HCT116 (cell line): ENCODE measurements around the gene RNF141. TPM values are rescaled to one million over a fixed set of nuclear protein-coding genes. Genes with fewer than 3 reads are reported as not detected.

Source experiments
- ATAC-seq: fragments of 200-7000 bp; cut with Tn5 transposase; 2 replicates; pipeline ENCODE4 v1.9.1; 2020; ENCODE audit warnings: mild to moderate bottlenecking, moderate library complexity
- BruUV-seq: library from RNA; stranded (reverse); fragments of 400-500 nt; replicated peaks from 2 replicates; lab custom pipeline; 2021; lab: Mats Ljungman, UMichigan
- CTCF ChIA-PET: fragments of 300-600 bp; sonication (Branson Sonifier 250); formaldehyde crosslinking; loops from one replicate; lab custom pipeline; 2021; ENCODE audit warnings: antibody characterized with exemption; lab: Charles Lee
- POLR2A ChIA-PET: fragments of 300-600, 350-600 bp; sonication (Branson Sonifier 250); formaldehyde crosslinking; loops from one replicate; lab custom pipeline; 2021; ENCODE audit warnings: antibody characterized with exemption; lab: Charles Lee
- RAD21 ChIA-PET, 2 experiments: fragments of 300-600 bp; sonication (Branson Sonifier 250); formaldehyde crosslinking; loops; one replicate each; lab custom pipeline; 2023; ENCODE audit warnings: low total read pairs in 2 of 2; ENCODE audit not compliant: uncharacterized antibody in 2 of 2, unreplicated experiment in 2 of 2, low non-redundant PET in 1 of 2; lab: Charles Lee
- DNase-seq: peaks from one replicate; pipeline ENCODE4 v3.0.0-alpha.2; 2010; ENCODE audit warnings: low read depth, low spot score
- H2AFZ ChIP-seq: fragments of 200-600 bp; shearing (Covaris generic), sonication (generic); 2 replicates; pipeline ENCODE4 v1.6.1; 2017; ENCODE audit warnings: low read depth, mixed run types, mixed read lengths, antibody characterized with exemption, low read length; ENCODE audit not compliant: poor library complexity, severe bottlenecking
- H3K27ac ChIP-seq: 2 replicates; pipeline ENCODE4 v1.5.1; 2012; ENCODE audit warnings: low read depth, low read length
- H3K27me3 ChIP-seq: fragments of 200-600 bp; sonication (generic); 2 replicates; pipeline ENCODE4 v1.6.1; 2016; ENCODE audit warnings: mixed run types, low read length, mixed read lengths; ENCODE audit not compliant: insufficient read depth
- H3K36me3 ChIP-seq, 2 experiments: fragments of 200-500 bp in 1 of 2; fragments of 200-600 bp in 1 of 2; sonication (Bioruptor generic) in 1 of 2; sonication (generic) in 1 of 2; 2 replicates each; pipeline versions ENCODE4 v1.5.1 to v1.6.1; 2014 to 2016; ENCODE audit warnings: low read length in 2 of 2, inconsistent platforms in 1 of 2, mixed read lengths in 1 of 2, mixed run types in 1 of 2; ENCODE audit not compliant: insufficient read depth in 2 of 2, control insufficient read depth in 1 of 2
- H3K4me1 ChIP-seq, 2 experiments: fragments of 200-600 bp in 1 of 2; sonication (generic) in 1 of 2; 2 replicates each; pipeline versions ENCODE4 v1.5.1 to v1.6.1; 2012 to 2017; ENCODE audit warnings: low read length in 2 of 2, inconsistent platforms in 1 of 2, mild to moderate bottlenecking in 1 of 2, mixed read lengths in 1 of 2, mixed run types in 1 of 2, moderate library complexity in 1 of 2; ENCODE audit not compliant: insufficient read depth in 2 of 2, control insufficient read depth in 1 of 2
- H3K4me2 ChIP-seq: fragments of 200-600 bp; sonication (generic); 2 replicates; pipeline ENCODE4 v1.6.1; 2017; ENCODE audit warnings: mixed run types, low read length, mixed read lengths
- H3K4me3 ChIP-seq, 2 experiments: fragments of 200-600 bp in 1 of 2; sonication (generic) in 1 of 2; replicated peaks in 1 of 2; 2 replicates each; pipeline ENCODE4 v1.5.1; 2011 to 2016; ENCODE audit warnings: low read length in 2 of 2, control low read depth in 1 of 2, low read depth in 1 of 2, mild to moderate bottlenecking in 1 of 2, mixed read lengths in 1 of 2, mixed run types in 1 of 2
- H3K79me2 ChIP-seq: fragments of 200-600 bp; sonication (generic); 2 replicates; pipeline ENCODE4 v1.6.1; 2017; ENCODE audit warnings: mild to moderate bottlenecking, mixed run types, low read length, moderate library complexity, mixed read lengths; ENCODE audit not compliant: insufficient read depth
- H3K9ac ChIP-seq: fragments of 200-600 bp; sonication (generic); 2 replicates; pipeline ENCODE4 v1.6.1; 2016; ENCODE audit warnings: low read length, mixed read lengths
- H3K9me2 ChIP-seq: fragments of 200-600 bp; sonication (generic), shearing (Covaris generic); 2 replicates; pipeline ENCODE4 v1.6.1; 2017; ENCODE audit warnings: mixed run types, mild to moderate bottlenecking, moderate library complexity; ENCODE audit not compliant: insufficient read depth
- H3K9me3 ChIP-seq, 2 experiments: fragments of 200-500 bp in 1 of 2; fragments of 200-600 bp in 1 of 2; sonication (Bioruptor generic) in 1 of 2; sonication (generic) in 1 of 2; 2 replicates each; pipeline ENCODE4 v1.6.1; 2014 to 2017; ENCODE audit warnings: low read length in 2 of 2, mixed read lengths in 2 of 2, inconsistent platforms in 1 of 2, low read depth in 1 of 2, mild to moderate bottlenecking in 1 of 2, mixed run types in 1 of 2, moderate library complexity in 1 of 2; ENCODE audit not compliant: control insufficient read depth in 1 of 2, insufficient read depth in 1 of 2
- H4K20me1 ChIP-seq: fragments of 200-600 bp; sonication (generic), shearing (Covaris generic); 2 replicates; pipeline ENCODE4 v1.6.1; 2017; ENCODE audit warnings: mixed run types, mild to moderate bottlenecking, moderate library complexity; ENCODE audit not compliant: insufficient read depth
- FOSL1 ChIP-seq: IDR thresholded peaks from 2 replicates; pipeline ENCODE4 v1.6.1; 2012; ENCODE audit warnings: low read depth
- JUND ChIP-seq: IDR thresholded peaks from 2 replicates; pipeline ENCODE4 v1.6.1; 2012
- POLR2A ChIP-seq: IDR thresholded peaks from 2 replicates; pipeline ENCODE4 v1.7.0; 2011; ENCODE audit warnings: borderline replicate concordance; ENCODE audit not compliant: insufficient read depth, insufficient read length; ENCODE audit errors: extremely low read depth
- SIN3A ChIP-seq: IDR thresholded peaks from 2 replicates; pipeline ENCODE4 v1.6.1; 2012; ENCODE audit warnings: low read depth
- YY1 ChIP-seq: IDR thresholded peaks from 2 replicates; pipeline ENCODE4 v1.6.1; 2011; ENCODE audit warnings: low read length, low read depth, moderate library complexity, mild to moderate bottlenecking; ENCODE audit not compliant: insufficient replicate concordance; ENCODE audit errors: extremely low read depth
- ZFX ChIP-seq: fragments of 450-650 bp; IDR thresholded peaks from 2 replicates; pipeline ENCODE4 v1.6.1; 2017
- intact Hi-C: fragments of 100-400 bp; cut with micrococcal nuclease; formaldehyde crosslinking; loops from 2 replicates; pipeline ENCODE4 v1.10.0; 2022
- total RNA-seq: library from RNA; stranded (reverse); gene quantifications from one replicate; pipeline ENCODE4 v1.2.1, GENCODE V29; 2021; ENCODE audit not compliant: unreplicated experiment
- TF ChIP-seq, protein P1 (sequence below): IDR thresholded peaks from 2 replicates; pipeline ENCODE4 v1.6.1; 2012; ENCODE audit warnings: low read depth
- TF ChIP-seq, protein P2 (sequence below): IDR thresholded peaks from 2 replicates; pipeline ENCODE4 v1.6.1; 2012

The RNF141 gene
- total RNA-seq, 1 experiment from 2014 or later = 133 TPM

DNA sequence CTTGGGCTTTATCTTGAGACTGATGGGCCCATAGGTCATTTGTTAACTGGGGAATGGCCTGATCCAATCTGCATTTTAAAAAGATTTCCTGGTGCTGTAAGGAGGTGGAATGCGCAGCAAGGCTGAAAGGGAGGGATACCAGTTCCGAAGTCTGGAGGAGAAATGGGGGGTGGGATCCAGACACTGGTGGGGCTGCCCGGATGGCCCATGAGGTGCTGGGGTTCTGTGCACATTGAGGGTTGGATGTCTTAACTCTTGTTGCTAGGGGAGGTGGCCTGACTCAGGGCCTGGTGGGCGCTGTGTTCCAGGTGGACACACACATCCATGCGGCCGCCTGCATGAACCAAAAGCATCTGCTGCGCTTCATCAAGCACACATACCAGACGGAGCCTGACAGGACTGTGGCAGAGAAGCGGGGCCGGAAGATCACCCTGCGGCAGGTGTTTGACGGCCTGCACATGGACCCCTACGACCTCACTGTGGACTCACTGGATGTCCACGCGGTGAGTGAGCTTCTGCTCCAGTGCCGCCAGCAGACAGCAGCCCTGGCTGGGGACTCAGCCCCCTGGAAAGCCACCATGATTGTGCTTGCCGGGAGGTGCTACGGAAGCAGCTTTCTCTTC is 47.8 kb downstream of the RNF141 start:
- Histone ChIP-seq H3K9me3 (no peaks in the 10 kb centered on the region), H2AFZ (no peak overlapping the region), H3K79me2 (peaks cover 32% of the 10 kb centered on the region), H4K20me1 (no peaks in the 10 kb centered on the region), H3K27me3 (no peaks in the 10 kb centered on the region), H3K4me3 (no peak overlapping the region), H3K36me3 (peaks cover 3 to 46% of the 10 kb centered on the region in 2 experiments), H3K4me1 (peaks cover 36 to 41% of the 10 kb centered on the region in 2 experiments), H3K4me2 (no peak overlapping the region), H3K27ac (no peak overlapping the region), H3K9ac (no peak overlapping the region), H3K9me2 (no peaks in the 10 kb centered on the region)
- POLR2A ChIA-PET = no interaction called here
- TF ChIP-seq JUND (no peak), ZFX (no peak), POLR2A (no peak), FOSL1 (no peak), SIN3A (no peak), YY1 (no peak)
- TF ChIP-seq, protein P1, sequence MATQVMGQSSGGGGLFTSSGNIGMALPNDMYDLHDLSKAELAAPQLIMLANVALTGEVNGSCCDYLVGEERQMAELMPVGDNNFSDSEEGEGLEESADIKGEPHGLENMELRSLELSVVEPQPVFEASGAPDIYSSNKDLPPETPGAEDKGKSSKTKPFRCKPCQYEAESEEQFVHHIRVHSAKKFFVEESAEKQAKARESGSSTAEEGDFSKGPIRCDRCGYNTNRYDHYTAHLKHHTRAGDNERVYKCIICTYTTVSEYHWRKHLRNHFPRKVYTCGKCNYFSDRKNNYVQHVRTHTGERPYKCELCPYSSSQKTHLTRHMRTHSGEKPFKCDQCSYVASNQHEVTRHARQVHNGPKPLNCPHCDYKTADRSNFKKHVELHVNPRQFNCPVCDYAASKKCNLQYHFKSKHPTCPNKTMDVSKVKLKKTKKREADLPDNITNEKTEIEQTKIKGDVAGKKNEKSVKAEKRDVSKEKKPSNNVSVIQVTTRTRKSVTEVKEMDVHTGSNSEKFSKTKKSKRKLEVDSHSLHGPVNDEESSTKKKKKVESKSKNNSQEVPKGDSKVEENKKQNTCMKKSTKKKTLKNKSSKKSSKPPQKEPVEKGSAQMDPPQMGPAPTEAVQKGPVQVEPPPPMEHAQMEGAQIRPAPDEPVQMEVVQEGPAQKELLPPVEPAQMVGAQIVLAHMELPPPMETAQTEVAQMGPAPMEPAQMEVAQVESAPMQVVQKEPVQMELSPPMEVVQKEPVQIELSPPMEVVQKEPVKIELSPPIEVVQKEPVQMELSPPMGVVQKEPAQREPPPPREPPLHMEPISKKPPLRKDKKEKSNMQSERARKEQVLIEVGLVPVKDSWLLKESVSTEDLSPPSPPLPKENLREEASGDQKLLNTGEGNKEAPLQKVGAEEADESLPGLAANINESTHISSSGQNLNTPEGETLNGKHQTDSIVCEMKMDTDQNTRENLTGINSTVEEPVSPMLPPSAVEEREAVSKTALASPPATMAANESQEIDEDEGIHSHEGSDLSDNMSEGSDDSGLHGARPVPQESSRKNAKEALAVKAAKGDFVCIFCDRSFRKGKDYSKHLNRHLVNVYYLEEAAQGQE = no peak
- TF ChIP-seq, protein P2, sequence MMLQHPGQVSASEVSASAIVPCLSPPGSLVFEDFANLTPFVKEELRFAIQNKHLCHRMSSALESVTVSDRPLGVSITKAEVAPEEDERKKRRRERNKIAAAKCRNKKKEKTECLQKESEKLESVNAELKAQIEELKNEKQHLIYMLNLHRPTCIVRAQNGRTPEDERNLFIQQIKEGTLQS = no peak
- ATAC-seq (no peak), DNase-seq (no peak)
- CTCF ChIA-PET = no interaction called here
- RAD21 ChIA-PET = no interaction called here
- BruUV-seq = no TSS peak
- intact Hi-C loops = no loop called here
